Natural killer cell (primary cell): ENCODE data around the gene IFITM2. TPM values are rescaled to one million over a fixed set of nuclear protein-coding genes. Genes with fewer than 3 reads are reported as not detected.

ENCODE experiments used
- ATAC-seq, 3 donors: fragments of 150-1000 bp in 2 of 3; fragments of 200-7000 bp in 1 of 3; cut with Tn5 transposase; 1 replicate in 1 of 3; 2 replicates in 2 of 3; pipeline ENCODE4 v1.10.0; 2021; ENCODE audit warnings: mild to moderate bottlenecking in 2 of 3, moderate library complexity in 2 of 3
- DNase-seq, 2 donors: peaks; one replicate each; pipeline versions ENCODE4 v3.0.0 to v3.0.0-alpha.2; 2013 to 2021; ENCODE audit warnings: mixed read lengths in 1 of 2
- H3K27ac ChIP-seq: one replicate; pipeline ENCODE4 v1.5.1; 2013; ENCODE audit warnings: mild to moderate bottlenecking, low read length
- H3K27me3 ChIP-seq: one replicate; pipeline ENCODE4 v1.6.1; 2013; ENCODE audit warnings: low read length; ENCODE audit not compliant: control insufficient read depth, insufficient read depth
- H3K36me3 ChIP-seq: one replicate; pipeline ENCODE4 v1.6.1; 2013; ENCODE audit warnings: low read length; ENCODE audit not compliant: control insufficient read depth, insufficient read depth
- H3K4me1 ChIP-seq: one replicate; pipeline ENCODE4 v1.6.1; 2013; ENCODE audit warnings: low read length; ENCODE audit not compliant: control insufficient read depth, insufficient read depth
- H3K4me3 ChIP-seq: one replicate; pipeline ENCODE4 v1.5.1; 2013; ENCODE audit warnings: low read length
- H3K9me3 ChIP-seq: one replicate; pipeline ENCODE4 v1.6.1; 2013; ENCODE audit warnings: low read length; ENCODE audit not compliant: control insufficient read depth, insufficient read depth
- H3K27ac Mint-ChIP-seq, 2 donors: one replicate each; pipeline ENCODE4 v1.8.0; 2022; ENCODE audit warnings: mild to moderate bottlenecking in 2 of 2, mixed read lengths in 2 of 2, moderate library complexity in 1 of 2
- H3K27me3 Mint-ChIP-seq, 2 donors: one replicate each; pipeline ENCODE4 v1.8.0; 2022; ENCODE audit warnings: low read depth in 2 of 2, mixed read lengths in 2 of 2
- H3K36me3 Mint-ChIP-seq: one replicate; pipeline ENCODE4 v1.8.0; 2022; ENCODE audit warnings: mixed read lengths
- H3K4me1 Mint-ChIP-seq, 2 donors: one replicate each; pipeline ENCODE4 v1.8.0; 2022; ENCODE audit warnings: mixed read lengths in 2 of 2
- H3K4me3 Mint-ChIP-seq: one replicate; pipeline ENCODE4 v1.8.0; 2022; ENCODE audit warnings: mild to moderate bottlenecking, moderate library complexity, mixed read lengths
- H3K9me3 Mint-ChIP-seq, 2 donors: one replicate each; pipeline ENCODE4 v1.8.0; 2022; ENCODE audit warnings: mixed read lengths in 2 of 2
- CTCF ChIP-seq: fragments of 200-600 bp; IDR thresholded peaks from one replicate; pipeline ENCODE4 v1.8.0; 2022; ENCODE audit warnings: antibody characterized with exemption
- WGBS: methylation state at CpG from one replicate; pipeline ENCODE4 v1.1.7; 2013; ENCODE audit warnings: missing lambda C conversion rate; ENCODE audit not compliant: insufficient coverage; 5-methylcytosine and 5-hydroxymethylcytosine counted together
- intact Hi-C: fragments of 100-400 bp; cut with micrococcal nuclease; formaldehyde crosslinking; loops from one replicate; pipeline ENCODE4 v1.14.2; 2022
- total RNA-seq, 4 donors: library from RNA; stranded (reverse); fragments of 120-200 nt in 1 of 4; gene quantifications; one replicate each; pipeline versions ENCODE4 v1.2.3 to v1.2.4, GENCODE V29; 2013 to 2022

IFITM2 gene
- total RNA-seq, 3 donors from 2014 or later (not counting 1 experiment from before 2014, with no cell fraction given), result 1,080 to 1,421 (median 1,273) TPM

DNA sequence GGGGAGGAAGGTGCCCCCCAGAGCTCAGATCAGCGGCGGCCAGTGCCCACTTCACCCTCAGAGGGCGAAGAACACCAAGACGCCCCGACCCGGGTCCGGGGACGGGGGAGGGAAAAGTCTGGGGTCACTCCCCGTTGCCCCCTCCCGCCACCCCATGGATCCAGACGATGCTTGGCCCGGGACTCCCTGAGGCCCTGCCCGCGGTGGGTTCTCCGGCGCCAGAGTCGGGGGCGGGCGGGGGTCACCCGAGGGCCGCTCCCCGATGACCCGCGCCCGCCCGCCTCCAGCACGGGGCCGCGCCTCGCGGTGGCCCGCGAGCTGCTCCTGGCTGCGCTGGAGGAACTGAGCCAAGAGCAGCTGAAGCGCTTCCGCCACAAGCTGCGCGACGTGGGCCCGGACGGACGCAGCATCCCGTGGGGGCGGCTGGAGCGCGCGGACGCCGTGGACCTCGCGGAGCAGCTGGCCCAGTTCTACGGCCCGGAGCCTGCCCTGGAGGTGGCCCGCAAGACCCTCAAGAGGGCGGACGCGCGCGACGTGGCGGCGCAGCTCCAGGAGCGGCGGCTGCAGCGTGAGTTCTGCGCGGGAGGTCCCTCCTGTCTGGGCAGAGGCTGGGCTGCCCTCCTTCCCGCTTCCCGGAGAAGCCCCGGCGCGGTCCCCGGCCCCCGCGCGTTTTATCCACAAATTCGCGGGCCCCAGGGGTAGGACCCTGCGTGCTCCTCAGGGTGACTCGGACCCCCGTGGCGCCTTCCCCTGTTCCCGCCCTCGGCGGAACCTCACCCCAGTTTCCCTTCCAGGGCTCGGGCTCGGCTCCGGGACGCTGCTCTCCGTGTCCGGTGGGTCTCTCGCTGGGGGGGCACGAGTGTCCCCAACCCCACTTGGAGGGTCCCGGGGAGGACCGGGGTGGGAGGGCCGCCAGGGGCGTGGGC is 28.3 kb upstream of the IFITM2 start:
- Mint-ChIP-seq H3K4me1 (peaks cover 25 to 49% of the 10 kb centered on the region in 2 donors), H3K9me3 (no peaks in the 10 kb centered on the region), H3K27ac (no peak overlapping the region), H3K4me3 (peak overlapping the region; percentile 53), H3K27me3 (peaks cover 0 to 38% of the 10 kb centered on the region in 2 donors), H3K36me3 (no peaks in the 10 kb centered on the region)
- DNase-seq, result peak; percentile 22 to 64
- H3K27me3 ChIP-seq, result peaks cover 23% of the 10 kb centered on the region
- peak overlapping the region; percentile 21 for H3K4me3 ChIP-seq
- intact Hi-C loops, result no loop called here
- ATAC-seq, result peak in 2 of 3 donors; percentile 42 to 56
- H3K36me3 ChIP-seq, result no peaks in the 10 kb centered on the region
- H3K9me3 ChIP-seq, result no peaks in the 10 kb centered on the region
- 18% methylated on average over 97 of the region's 97 CpGs for WGBS
- TF ChIP-seq CTCF, result no peak
- no peak overlapping the region for H3K27ac ChIP-seq
- peaks cover 60% of the 10 kb centered on the region for H3K4me1 ChIP-seq

DNA sequence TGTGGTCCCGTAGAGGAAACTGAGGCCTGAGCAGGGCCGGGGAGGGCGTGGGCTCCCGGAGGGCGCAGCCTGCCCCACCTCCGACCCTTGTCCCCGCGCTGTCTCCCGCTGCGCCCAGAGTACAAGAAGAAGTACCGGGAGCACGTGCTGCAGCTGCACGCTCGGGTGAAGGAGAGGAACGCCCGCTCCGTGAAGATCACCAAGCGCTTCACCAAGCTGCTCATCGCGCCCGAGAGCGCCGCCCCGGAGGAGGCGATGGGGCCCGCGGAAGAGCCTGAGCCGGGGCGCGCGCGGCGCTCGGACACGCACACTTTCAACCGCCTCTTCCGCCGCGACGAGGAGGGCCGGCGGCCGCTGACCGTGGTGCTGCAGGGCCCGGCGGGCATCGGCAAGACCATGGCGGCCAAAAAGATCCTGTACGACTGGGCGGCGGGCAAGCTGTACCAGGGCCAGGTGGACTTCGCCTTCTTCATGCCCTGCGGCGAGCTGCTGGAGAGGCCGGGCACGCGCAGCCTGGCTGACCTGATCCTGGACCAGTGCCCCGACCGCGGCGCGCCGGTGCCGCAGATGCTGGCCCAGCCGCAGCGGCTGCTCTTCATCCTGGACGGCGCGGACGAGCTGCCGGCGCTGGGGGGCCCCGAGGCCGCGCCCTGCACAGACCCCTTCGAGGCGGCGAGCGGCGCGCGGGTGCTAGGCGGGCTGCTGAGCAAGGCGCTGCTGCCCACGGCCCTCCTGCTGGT is 27.5 kb upstream of the IFITM2 start:
- peak; percentile 23 to 76 for DNase-seq
- H3K4me3 Mint-ChIP-seq, result peak overlapping the region; percentile 77

DNA sequence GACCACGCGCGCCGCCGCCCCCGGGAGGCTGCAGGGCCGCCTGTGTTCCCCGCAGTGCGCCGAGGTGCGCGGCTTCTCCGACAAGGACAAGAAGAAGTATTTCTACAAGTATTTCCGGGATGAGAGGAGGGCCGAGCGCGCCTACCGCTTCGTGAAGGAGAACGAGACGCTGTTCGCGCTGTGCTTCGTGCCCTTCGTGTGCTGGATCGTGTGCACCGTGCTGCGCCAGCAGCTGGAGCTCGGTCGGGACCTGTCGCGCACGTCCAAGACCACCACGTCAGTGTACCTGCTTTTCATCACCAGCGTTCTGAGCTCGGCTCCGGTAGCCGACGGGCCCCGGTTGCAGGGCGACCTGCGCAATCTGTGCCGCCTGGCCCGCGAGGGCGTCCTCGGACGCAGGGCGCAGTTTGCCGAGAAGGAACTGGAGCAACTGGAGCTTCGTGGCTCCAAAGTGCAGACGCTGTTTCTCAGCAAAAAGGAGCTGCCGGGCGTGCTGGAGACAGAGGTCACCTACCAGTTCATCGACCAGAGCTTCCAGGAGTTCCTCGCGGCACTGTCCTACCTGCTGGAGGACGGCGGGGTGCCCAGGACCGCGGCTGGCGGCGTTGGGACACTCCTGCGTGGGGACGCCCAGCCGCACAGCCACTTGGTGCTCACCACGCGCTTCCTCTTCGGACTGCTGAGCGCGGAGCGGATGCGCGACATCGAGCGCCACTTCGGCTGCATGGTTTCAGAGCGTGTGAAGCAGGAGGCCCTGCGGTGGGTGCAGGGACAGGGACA is 26.7 kb upstream of the IFITM2 start:
- Mint-ChIP-seq H3K9me3 (no peaks in the 10 kb centered on the region), H3K4me3 (peak overlapping the region; percentile 77), H3K4me1 (peaks cover 25 to 49% of the 10 kb centered on the region in 2 donors), H3K27me3 (peaks cover 0 to 38% of the 10 kb centered on the region in 2 donors), H3K36me3 (no peaks in the 10 kb centered on the region), H3K27ac (peak overlapping the region in 1 of 2 donors; percentile 19)
- intact Hi-C loops, result no loop called here
- H3K4me1 ChIP-seq, result peaks cover 74% of the 10 kb centered on the region
- H3K27ac ChIP-seq, result no peak overlapping the region
- peak overlapping the region; percentile 23 for H3K4me3 ChIP-seq
- 11% methylated on average over 79 of the region's 79 CpGs for WGBS
- H3K9me3 ChIP-seq, result no peaks in the 10 kb centered on the region
- H3K36me3 ChIP-seq, result no peaks in the 10 kb centered on the region
- TF ChIP-seq CTCF, result no peak
- peak; percentile 56 to 64 (median 62) for ATAC-seq
- peak; percentile 21 to 69 for DNase-seq
- H3K27me3 ChIP-seq, result peaks cover 23% of the 10 kb centered on the region

More for the DNA sequence above, 27.5 kb upstream of the IFITM2 start:
- H3K36me3 Mint-ChIP-seq, result no peaks in the 10 kb centered on the region
- H3K4me1 ChIP-seq, result peaks cover 67% of the 10 kb centered on the region
- peaks cover 25 to 49% of the 10 kb centered on the region in 2 donors for H3K4me1 Mint-ChIP-seq
- H3K4me3 ChIP-seq, result peak overlapping the region; percentile 21
- H3K27ac ChIP-seq, result no peak overlapping the region
- no peak for TF ChIP-seq CTCF
- WGBS, result 6% methylated on average over 85 of the region's 85 CpGs
- peaks cover 23% of the 10 kb centered on the region for H3K27me3 ChIP-seq
- intact Hi-C loops, result no loop called here
- peaks cover 0 to 38% of the 10 kb centered on the region in 2 donors for H3K27me3 Mint-ChIP-seq
- H3K9me3 Mint-ChIP-seq, result no peaks in the 10 kb centered on the region
- peak; percentile 51 to 64 (median 58) for ATAC-seq
- H3K36me3 ChIP-seq, result no peaks in the 10 kb centered on the region
- no peaks in the 10 kb centered on the region for H3K9me3 ChIP-seq
- H3K27ac Mint-ChIP-seq, result no peak overlapping the region
